Activated naive CD8-positive, alpha-beta T cell treated with anti-CD3 and anti-CD28 coated beads, Interleukin-2, amount 50 U/mL, for 24 hours (primary cell): Measurements from ENCODE around the gene GPR4.

ENCODE experiments used
- ATAC-seq: fragments of 150-1000 bp; cut with Tn5 transposase; one replicate; pipeline ENCODE4 v1.10.0; 2021
- DNase-seq: peaks from one replicate; pipeline ENCODE4 v3.0.0; 2021
- H3K27ac Mint-ChIP-seq: one replicate; pipeline ENCODE4 v1.8.0; 2021; ENCODE audit warnings: mild to moderate bottlenecking, mixed read lengths
- H3K27me3 Mint-ChIP-seq: one replicate; pipeline ENCODE4 v1.8.0; 2021; ENCODE audit warnings: mixed read lengths
- H3K36me3 Mint-ChIP-seq: one replicate; pipeline ENCODE4 v1.8.0; 2021; ENCODE audit warnings: low read depth, mixed read lengths
- H3K4me1 Mint-ChIP-seq: one replicate; pipeline ENCODE4 v1.8.0; 2021; ENCODE audit warnings: mixed read lengths
- H3K4me3 Mint-ChIP-seq: one replicate; pipeline ENCODE4 v1.8.0; 2021; ENCODE audit warnings: mild to moderate bottlenecking, moderate library complexity, mixed read lengths
- H3K9me3 Mint-ChIP-seq: one replicate; pipeline ENCODE4 v1.8.0; 2021; ENCODE audit warnings: mixed read lengths

Gene GPR4

GRCh38 chr19:45587873-45588272 lies 14.1 kb downstream of the GPR4 start:
- ATAC-seq (no peak), DNase-seq (no peak)
- H3K27me3 Mint-ChIP-seq: peaks cover 36% of the 10 kb centered on the region
- no peaks in the 10 kb centered on the region for H3K9me3 Mint-ChIP-seq
- H3K27ac Mint-ChIP-seq: no peak overlapping the region
- H3K4me1 Mint-ChIP-seq: peaks cover 28% of the 10 kb centered on the region
- H3K4me3 Mint-ChIP-seq: no peak overlapping the region
- H3K36me3 Mint-ChIP-seq: peaks cover 1% of the 10 kb centered on the region

GRCh38 chr19:45585158-45585577 lies 16.8 kb downstream of the GPR4 start:
- H3K27me3 Mint-ChIP-seq: peaks cover 14% of the 10 kb centered on the region
- DNase-seq: no peak
- H3K4me3 Mint-ChIP-seq: peak overlapping the region; percentile 97
- H3K9me3 Mint-ChIP-seq: no peaks in the 10 kb centered on the region
- peaks cover 26% of the 10 kb centered on the region for H3K4me1 Mint-ChIP-seq
- peaks cover 4% of the 10 kb centered on the region for H3K36me3 Mint-ChIP-seq
- no peak for ATAC-seq
- H3K27ac Mint-ChIP-seq: peak overlapping the region; percentile 94

GRCh38 chr19:45584332-45585157 lies 17.5 kb downstream of the GPR4 start, which contains the start of gene OPA3:
TSS of gene OPA3 (minus strand) at chr19:45584802. CDS start at chr19:45584764, 38 bp downstream.
- peak within 1 kb of the TSS; percentile 94 for H3K27ac Mint-ChIP-seq
- peak; percentile 99 for DNase-seq
- H3K4me1 Mint-ChIP-seq: peaks cover 26% of the 10 kb centered on the region
- peak within 1 kb of the TSS; percentile 97 for H3K4me3 Mint-ChIP-seq
- peaks cover 8% of the 10 kb centered on the region for H3K27me3 Mint-ChIP-seq
- peak; percentile 94 for ATAC-seq
- H3K36me3 Mint-ChIP-seq: peaks cover 4% of the 10 kb centered on the region
- no peaks in the 10 kb centered on the region for H3K9me3 Mint-ChIP-seq

- no peak for ATAC-seq
- DNase-seq: no peak
- no peaks in the 10 kb centered on the region for H3K9me3 Mint-ChIP-seq
- H3K4me1 Mint-ChIP-seq: peaks cover 30% of the 10 kb centered on the region
- H3K36me3 Mint-ChIP-seq: peaks cover 6% of the 10 kb centered on the region
- no peaks in the 10 kb centered on the region for H3K27me3 Mint-ChIP-seq
- peak overlapping the region; percentile 56 for H3K27ac Mint-ChIP-seq
- H3K4me3 Mint-ChIP-seq: no peak overlapping the region
These were observed 20.4 kb downstream of the GPR4 start for GRCh38 chr19:45581576-45581975.

- no peaks in the 10 kb centered on the region for H3K27me3 Mint-ChIP-seq
- peaks cover 18% of the 10 kb centered on the region for H3K4me1 Mint-ChIP-seq
- ATAC-seq: no peak
- H3K9me3 Mint-ChIP-seq: no peaks in the 10 kb centered on the region
- no peak overlapping the region for H3K27ac Mint-ChIP-seq
- no peak overlapping the region for H3K4me3 Mint-ChIP-seq
- DNase-seq: no peak
- H3K36me3 Mint-ChIP-seq: peaks cover 6% of the 10 kb centered on the region
These were observed 23.2 kb downstream of the GPR4 start for GRCh38 chr19:45578861-45579260.

GRCh38 chr19:45577111-45577905 lies 24.7 kb downstream of the GPR4 start:
- H3K4me3 Mint-ChIP-seq: no peak overlapping the region

GRCh38 chr19:45576682-45577081 lies 25.3 kb downstream of the GPR4 start:
- Mint-ChIP-seq H3K27ac (no peak overlapping the region), H3K4me3 (no peak overlapping the region)
- no peak for ATAC-seq

More at GRCh38 chr19:45577111-45577905, 24.7 kb downstream of the GPR4 start:
- no peak for DNase-seq
- Mint-ChIP-seq H3K36me3 (peaks cover 5% of the 10 kb centered on the region), H3K27me3 (no peaks in the 10 kb centered on the region), H3K4me1 (peaks cover 8% of the 10 kb centered on the region), H3K27ac (no peak overlapping the region), H3K9me3 (no peaks in the 10 kb centered on the region)
- no peak for ATAC-seq

GRCh38 chr19:45575216-45575615 lies 26.8 kb downstream of the GPR4 start:
- Mint-ChIP-seq H3K9me3 (no peaks in the 10 kb centered on the region), H3K36me3 (peaks cover 2% of the 10 kb centered on the region), H3K4me3 (no peak overlapping the region), H3K27me3 (no peaks in the 10 kb centered on the region), H3K4me1 (peaks cover 5% of the 10 kb centered on the region), H3K27ac (no peak overlapping the region)
- no peak for DNase-seq
- no peak for ATAC-seq

More at GRCh38 chr19:45576682-45577081, 25.3 kb downstream of the GPR4 start:
- no peaks in the 10 kb centered on the region for H3K27me3 Mint-ChIP-seq
- H3K4me1 Mint-ChIP-seq: peaks cover 7% of the 10 kb centered on the region
- H3K9me3 Mint-ChIP-seq: no peaks in the 10 kb centered on the region
- H3K36me3 Mint-ChIP-seq: peaks cover 4% of the 10 kb centered on the region
- no peak for DNase-seq

- Mint-ChIP-seq H3K9me3 (no peaks in the 10 kb centered on the region), H3K27ac (no peak overlapping the region), H3K4me1 (peaks cover 12% of the 10 kb centered on the region), H3K4me3 (no peak overlapping the region), H3K27me3 (no peaks in the 10 kb centered on the region), H3K36me3 (peaks cover 2% of the 10 kb centered on the region)
- ATAC-seq: no peak
- no peak for DNase-seq
These were observed 27.5 kb downstream of the GPR4 start for GRCh38 chr19:45574526-45574925.

GRCh38 chr19:45571457-45572220 lies 30.4 kb downstream of the GPR4 start:
- ATAC-seq (no peak), DNase-seq (no peak)
- Mint-ChIP-seq H3K27me3 (no peaks in the 10 kb centered on the region), H3K9me3 (no peaks in the 10 kb centered on the region), H3K36me3 (peaks cover under 1% of the 10 kb centered on the region), H3K27ac (no peak overlapping the region), H3K4me1 (peaks cover 9% of the 10 kb centered on the region), H3K4me3 (no peak overlapping the region)

- H3K27ac Mint-ChIP-seq: peak overlapping the region; percentile 42
These were observed 32.2 kb downstream of the GPR4 start for GRCh38 chr19:45569619-45570421.

GRCh38 chr19:45568732-45569131 lies 33.3 kb downstream of the GPR4 start:
- ATAC-seq: no peak
- no peak for DNase-seq
- Mint-ChIP-seq H3K4me3 (no peak overlapping the region), H3K36me3 (no peaks in the 10 kb centered on the region), H3K4me1 (peaks cover 15% of the 10 kb centered on the region), H3K27me3 (no peaks in the 10 kb centered on the region), H3K27ac (no peak overlapping the region), H3K9me3 (no peaks in the 10 kb centered on the region)

More at GRCh38 chr19:45569619-45570421, 32.2 kb downstream of the GPR4 start:
- ATAC-seq: peak; percentile 49
- no peaks in the 10 kb centered on the region for H3K27me3 Mint-ChIP-seq
- H3K36me3 Mint-ChIP-seq: no peaks in the 10 kb centered on the region
- no peaks in the 10 kb centered on the region for H3K9me3 Mint-ChIP-seq
- DNase-seq: peak; percentile 77
- H3K4me1 Mint-ChIP-seq: peaks cover 9% of the 10 kb centered on the region
- no peak overlapping the region for H3K4me3 Mint-ChIP-seq

- Mint-ChIP-seq H3K27ac (no peak overlapping the region), H3K9me3 (no peaks in the 10 kb centered on the region), H3K4me3 (no peak overlapping the region), H3K4me1 (peaks cover 25% of the 10 kb centered on the region), H3K27me3 (no peaks in the 10 kb centered on the region), H3K36me3 (no peaks in the 10 kb centered on the region)
- ATAC-seq (no peak), DNase-seq (no peak)
These were observed 34.4 kb downstream of the GPR4 start for GRCh38 chr19:45567609-45568008.
